Heart left ventricle (tissue), 16 donors: ENCODE measurements around the gene AGA. TPM values are rescaled to one million over a fixed set of nuclear protein-coding genes. Genes with fewer than 3 reads are reported as not detected.

Source experiments
- ATAC-seq, 4 donors: fragments of 200-7000 bp; cut with Tn5 transposase; one replicate each; pipeline ENCODE4 v1.9.1; 2020 to 2022; ENCODE audit warnings: moderate library complexity in 4 of 4, mild to moderate bottlenecking in 3 of 4, moderate number of reproducible peaks in 1 of 4
- DNase-seq, 5 donors: peaks; one replicate each; pipeline ENCODE4 v3.0.0-alpha.2; 2020
- H3K27ac ChIP-seq, 12 donors: fragments of 200-600 bp; sonication (generic) in 4 of 12; one replicate each; pipeline versions ENCODE4 v1.5.0 to v1.8.0; 2016 to 2022; ENCODE audit warnings: mild to moderate bottlenecking in 2 of 12
- H3K27me3 ChIP-seq, 9 donors: fragments of 200-600 bp; sonication (generic) in 2 of 9; one replicate each; pipeline versions ENCODE4 v1.5.1 to v1.8.0; 2016 to 2022; ENCODE audit warnings: mild to moderate bottlenecking in 3 of 9
- H3K36me3 ChIP-seq, 9 donors: fragments of 200-600 bp; sonication (generic) in 2 of 9; one replicate each; pipeline versions ENCODE4 v1.5.0 to v1.8.0; 2018 to 2022; ENCODE audit warnings: mild to moderate bottlenecking in 2 of 9
- H3K4me1 ChIP-seq, 12 donors: fragments of 200-600 bp; sonication (generic) in 4 of 12; one replicate each; pipeline versions ENCODE4 v1.5.0 to v1.8.0; 2016 to 2022; ENCODE audit warnings: mild to moderate bottlenecking in 3 of 12
- H3K4me3 ChIP-seq, 12 donors: fragments of 200-600 bp; sonication (generic) in 4 of 12; one replicate each; pipeline versions ENCODE4 v1.5.0 to v1.8.0; 2017 to 2022; ENCODE audit warnings: mild to moderate bottlenecking in 9 of 12, moderate library complexity in 4 of 12
- H3K9me3 ChIP-seq, 12 donors: fragments of 200-600 bp; sonication (generic) in 4 of 12; one replicate each; pipeline versions ENCODE4 v1.5.0 to v1.8.0; 2016 to 2022; ENCODE audit warnings: mild to moderate bottlenecking in 1 of 12
- POLR2A ChIP-seq, 2 donors: fragments of 450-650 bp; IDR thresholded peaks; one replicate each; pipeline ENCODE4 v1.6.1; 2017; ENCODE audit warnings: antibody characterized with exemption in 2 of 2, mild to moderate bottlenecking in 2 of 2, moderate library complexity in 2 of 2
- WGBS, 4 donors: extraction: QIAGEN DNeasy Blood & Tissue Kit in 2 of 4; methylation state at CpG; one replicate each; pipeline versions ENCODE4 v1.1.5 to v1.1.7; 2013 to 2018; 5-methylcytosine and 5-hydroxymethylcytosine counted together
- intact Hi-C, 10 donors: fragments of 100-400 bp; cut with DNase I; formaldehyde crosslinking; loops; one replicate each; pipeline versions ENCODE4 v1.11.1 to v1.14.2; 2022
- polyA plus RNA-seq, 2 donors: library from polyadenylated mRNA; stranded (reverse); fragments of 200-250 nt; gene quantifications; one replicate each; pipeline ENCODE4 v1.2.3, GENCODE V29; 2013
- total RNA-seq, 9 donors: library from RNA; depleted of rRNA in 2 of 9; stranded (reverse); fragments of >200 nt in 2 of 9; fragmentation: NEBNext Ultra II Directional in 3 of 9; extraction: Animal tissue kit (Norgen Biotek cat#: 25700) in 3 of 9; gene quantifications; one replicate each; pipeline versions ENCODE4 v1.1.0 to v1.2.4, GENCODE V29; 2016 to 2023
- TF ChIP-seq, protein P1 (sequence below), 12 donors: fragments of 200-600 bp; sonication (generic) in 4 of 12; IDR thresholded peaks; one replicate each; pipeline versions ENCODE4 v1.5.0 to v1.8.0; 2018 to 2022; ENCODE audit warnings: antibody characterized with exemption in 12 of 12, mild to moderate bottlenecking in 5 of 12
- donor health status: ischemic (EF 13 %, LVEDD 7.1; RV severe dilation, severe dysfunction).
- donor health status: healthy with polysubstance abuse.
- donor health status: DM: no; HTN: yes; CAD: no.
- donor health status: DM: no; HTN: no; CAD: no.
- donor health status: ischemic (EF 25% LVEDD 6.9; RV normal size, moderate dysfunction).
- donor health status: ischemic (EF 25% LVEDD 5.7; RV mildly dilated, moderate dysfunction).
- donor health status: healthy.
- donor health status: DM: yes; HTN: yes; CAD: no.
- donor health status: ischemic (EF 35%, LVEDD 5.7; RV mildly dilated, moderate dysfunction).
- donor health status: nonischemic (EF 11% LVEDD 7.7; RV severe dilation, severe dysfunction).
- donor health status: DM: yes; HTN: yes; CAD: no.
- donor health status: PGD.
- donor health status: ischemic (EF 29% LVEDD 5.4; RV normal size, mild dysfunction).
- donor health status: nonischemic (EF 23%, LVEDD 6.1; RV moderate dilation, normal function).

AGA gene
- total and polyA plus RNA-seq, 11 donors = 3.8 to 13.4 (median 8.0) TPM

DNA sequence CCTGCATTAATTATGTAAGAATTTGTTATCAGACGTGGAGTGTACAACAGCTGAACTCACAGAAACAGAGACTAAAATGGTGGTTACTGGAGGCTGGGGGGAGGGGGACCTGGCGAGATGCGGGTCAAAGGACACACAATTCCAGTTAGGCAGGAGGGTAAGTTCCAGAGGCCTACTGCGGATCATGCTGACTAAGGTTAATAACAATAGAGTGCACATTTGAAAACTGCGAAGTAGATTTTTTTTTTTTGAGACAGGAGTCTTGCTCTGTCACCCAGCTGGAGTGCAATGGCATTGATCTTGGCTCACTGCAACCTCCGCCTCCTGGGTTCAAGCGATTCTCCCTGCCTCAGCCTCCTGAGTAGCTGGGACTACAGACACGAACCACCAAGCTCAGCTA, 7.6 kb downstream of the AGA start:
- intact Hi-C loops = no loop called here
- no peaks in the 10 kb centered on the region for H3K4me1 ChIP-seq
- ATAC-seq = no peak
- 95 to 97% (median 96%) methylated on average over 8 of the region's 8 CpGs for WGBS, 4 donors
- TF ChIP-seq, protein P1, sequence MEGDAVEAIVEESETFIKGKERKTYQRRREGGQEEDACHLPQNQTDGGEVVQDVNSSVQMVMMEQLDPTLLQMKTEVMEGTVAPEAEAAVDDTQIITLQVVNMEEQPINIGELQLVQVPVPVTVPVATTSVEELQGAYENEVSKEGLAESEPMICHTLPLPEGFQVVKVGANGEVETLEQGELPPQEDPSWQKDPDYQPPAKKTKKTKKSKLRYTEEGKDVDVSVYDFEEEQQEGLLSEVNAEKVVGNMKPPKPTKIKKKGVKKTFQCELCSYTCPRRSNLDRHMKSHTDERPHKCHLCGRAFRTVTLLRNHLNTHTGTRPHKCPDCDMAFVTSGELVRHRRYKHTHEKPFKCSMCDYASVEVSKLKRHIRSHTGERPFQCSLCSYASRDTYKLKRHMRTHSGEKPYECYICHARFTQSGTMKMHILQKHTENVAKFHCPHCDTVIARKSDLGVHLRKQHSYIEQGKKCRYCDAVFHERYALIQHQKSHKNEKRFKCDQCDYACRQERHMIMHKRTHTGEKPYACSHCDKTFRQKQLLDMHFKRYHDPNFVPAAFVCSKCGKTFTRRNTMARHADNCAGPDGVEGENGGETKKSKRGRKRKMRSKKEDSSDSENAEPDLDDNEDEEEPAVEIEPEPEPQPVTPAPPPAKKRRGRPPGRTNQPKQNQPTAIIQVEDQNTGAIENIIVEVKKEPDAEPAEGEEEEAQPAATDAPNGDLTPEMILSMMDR (IDR thresholded peaks at IDR 0.05) = no peak
- no peak for TF ChIP-seq POLR2A (IDR thresholded peaks at IDR 0.05)
- DNase-seq = no peak
- H3K27ac ChIP-seq = no peak overlapping the region
- no peak overlapping the region for H3K4me3 ChIP-seq
- H3K36me3 ChIP-seq = peaks cover 0 to 77% (median 55%) of the 10 kb centered on the region in 9 donors
- no peaks in the 10 kb centered on the region for H3K27me3 ChIP-seq
- H3K9me3 ChIP-seq = no peaks in the 10 kb centered on the region

DNA sequence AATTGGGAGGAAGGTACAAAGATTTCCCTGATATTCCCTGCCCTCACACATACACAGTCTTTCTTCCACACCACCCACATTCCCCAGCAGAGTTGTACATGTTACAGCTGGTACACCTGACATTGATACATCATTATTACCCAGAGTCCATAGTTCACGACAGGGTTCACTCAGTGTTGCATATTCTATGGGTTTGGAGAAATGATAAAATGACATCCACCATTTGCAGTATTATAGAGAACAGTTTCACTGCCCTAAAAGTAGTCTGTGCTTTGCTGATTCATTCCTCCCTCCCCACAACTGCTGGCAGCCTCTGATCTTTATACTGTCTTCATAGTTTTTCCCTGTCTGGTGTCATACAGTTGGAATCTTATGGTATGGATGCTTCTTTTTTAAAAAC, 15.0 kb downstream of the AGA start:
- H3K27me3 ChIP-seq = no peaks in the 10 kb centered on the region
- 59 to 76% (median 71%) methylated on average over 1 of the region's 1 CpG for WGBS, 4 donors
- intact Hi-C loops = no loop called here
- H3K4me3 ChIP-seq = no peak overlapping the region
- ATAC-seq = no peak
- H3K27ac ChIP-seq = no peak overlapping the region
- H3K36me3 ChIP-seq = peaks cover 0 to 20% (median 10%) of the 10 kb centered on the region in 9 donors
- H3K9me3 ChIP-seq = peaks cover 0 to 1% (median 0%) of the 10 kb centered on the region in 12 donors
- H3K4me1 ChIP-seq = no peaks in the 10 kb centered on the region
- no peak for DNase-seq
- TF ChIP-seq, protein P1 (IDR thresholded peaks at IDR 0.05) = no peak
- no peak for TF ChIP-seq POLR2A (IDR thresholded peaks at IDR 0.05)

DNA sequence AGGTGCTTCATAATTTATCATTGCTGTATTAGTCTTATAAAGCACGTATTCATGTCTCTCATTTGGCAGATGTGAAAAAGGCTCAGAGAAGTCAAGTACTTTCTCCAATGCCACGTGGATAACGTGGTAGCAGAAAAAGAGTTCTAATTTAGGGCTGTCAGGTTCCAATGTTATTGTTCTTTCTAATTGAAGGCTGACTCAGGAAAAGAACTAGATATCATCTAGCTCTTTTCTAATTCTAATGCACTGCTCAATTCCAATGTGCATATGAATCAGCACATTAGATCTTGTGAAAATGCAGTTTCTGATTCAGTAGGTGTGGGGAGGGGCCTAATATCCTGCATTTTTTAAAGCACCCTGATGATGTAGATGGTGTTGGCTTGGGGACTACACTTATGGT, 22.8 kb downstream of the AGA start:
- no peaks in the 10 kb centered on the region for H3K36me3 ChIP-seq
- no peak overlapping the region for H3K27ac ChIP-seq
- TF ChIP-seq, protein P1 (IDR thresholded peaks at IDR 0.05) = no peak
- TF ChIP-seq POLR2A (IDR thresholded peaks at IDR 0.05) = no peak
- no peak for ATAC-seq
- peaks cover 0 to 20% (median 7%) of the 10 kb centered on the region in 12 donors for H3K9me3 ChIP-seq
- no peaks in the 10 kb centered on the region for H3K4me1 ChIP-seq
- intact Hi-C loops = no loop called here
- no peak for DNase-seq
- H3K27me3 ChIP-seq = no peaks in the 10 kb centered on the region
- H3K4me3 ChIP-seq = no peak overlapping the region
- WGBS, 4 donors = 77 to 85% (median 79%) methylated on average over 3 of the region's 3 CpGs

DNA sequence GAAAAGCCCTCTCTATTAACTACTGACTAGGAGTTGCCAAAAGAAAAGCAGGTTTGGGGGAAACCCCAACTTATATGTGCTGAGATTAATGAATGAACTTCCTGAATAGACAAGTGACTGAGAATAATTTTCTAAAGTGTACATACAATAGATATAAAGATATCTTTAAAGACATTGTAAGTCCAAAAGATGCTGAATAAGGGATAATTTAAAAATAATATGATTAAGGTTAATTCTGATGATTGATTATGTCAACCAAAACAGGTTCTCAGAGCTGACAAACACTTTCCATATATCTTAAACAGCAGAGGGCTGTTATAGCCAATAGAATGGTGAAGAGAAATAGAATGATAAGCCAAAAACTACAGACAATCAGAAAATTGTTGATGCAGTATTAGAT, 28.6 kb downstream of the AGA start:
- intact Hi-C loops = no loop called here
- Histone ChIP-seq H3K27ac (no peak overlapping the region), H3K36me3 (no peaks in the 10 kb centered on the region), H3K27me3 (no peaks in the 10 kb centered on the region), H3K4me1 (no peaks in the 10 kb centered on the region), H3K4me3 (no peak overlapping the region), H3K9me3 (peaks cover 0 to 3% (median 0%) of the 10 kb centered on the region in 12 donors)
- TF ChIP-seq, protein P1 (IDR thresholded peaks at IDR 0.05) = no peak
- TF ChIP-seq POLR2A (IDR thresholded peaks at IDR 0.05) = no peak
- DNase-seq (no peak), ATAC-seq (no peak)
